Measurements from ENCODE around the gene PHF2. TPM values are rescaled to one million over a fixed set of nuclear protein-coding genes. Genes with fewer than 3 reads are reported as not detected.

The PHF2 gene
- total and polyA plus RNA-seq, 4 experiments from 2014 or later: 0.48 to 41.2 (median 21.0) TPM

DNA sequence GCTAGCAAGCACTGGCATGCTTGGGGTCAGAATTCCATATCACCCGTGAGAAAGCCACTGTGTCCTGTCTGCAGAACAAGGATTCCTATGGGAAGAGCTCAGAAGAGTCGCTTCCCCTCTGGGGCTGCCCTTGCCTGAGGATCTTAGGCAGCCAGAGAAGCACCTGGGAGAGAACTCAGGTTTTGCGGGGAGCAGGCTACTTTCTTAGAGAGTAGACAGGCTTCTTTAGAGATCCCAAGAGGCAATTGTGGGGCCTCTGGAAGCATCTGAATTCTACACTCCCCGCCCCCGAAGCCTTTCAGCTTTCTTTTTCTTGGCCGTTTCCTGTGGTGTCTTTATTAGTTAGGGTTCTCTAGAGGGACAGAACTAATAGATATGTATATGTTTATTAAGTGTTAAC is 40.9 kb downstream of the PHF2 start:
- Mint-ChIP-seq H3K4me1 (peaks cover 15 to 30% (median 24%) of the 10 kb centered on the region in 4 donors), H3K27ac (no peak overlapping the region), H3K4me3 (no peak overlapping the region), H3K9me3 (no peaks in the 10 kb centered on the region), H3K36me3 (peaks cover 1 to 2% of the 10 kb centered on the region in 2 donors), H3K27me3 (no peaks in the 10 kb centered on the region)
- no peaks in the 10 kb centered on the region for H3K9me3 ChIP-seq (ENCODE audit: control insufficient read depth in 1 of 2, low read length in 2 of 2)
- no peaks in the 10 kb centered on the region for H3K36me3 ChIP-seq (ENCODE audit: insufficient read depth, low read length)
- no peak overlapping the region for H3K4me3 ChIP-seq (ENCODE audit: low read length in 2 of 2)
- H3K27ac ChIP-seq (ENCODE audit: low read depth, low read length): no peak overlapping the region
- H3K4me1 ChIP-seq (ENCODE audit: insufficient read depth, low read length): peaks cover 13% of the 10 kb centered on the region
- CTCF ChIA-PET (ENCODE audit: partially characterized antibody): no interaction called here
- POLR2A ChIA-PET (ENCODE audit: partially characterized antibody): no interaction called here
- no peak for DNase-seq
- intact Hi-C loops (cut with micrococcal nuclease): no loop called here
- H3K27me3 ChIP-seq (ENCODE audit: insufficient read depth, low read length): no peaks in the 10 kb centered on the region

DNA sequence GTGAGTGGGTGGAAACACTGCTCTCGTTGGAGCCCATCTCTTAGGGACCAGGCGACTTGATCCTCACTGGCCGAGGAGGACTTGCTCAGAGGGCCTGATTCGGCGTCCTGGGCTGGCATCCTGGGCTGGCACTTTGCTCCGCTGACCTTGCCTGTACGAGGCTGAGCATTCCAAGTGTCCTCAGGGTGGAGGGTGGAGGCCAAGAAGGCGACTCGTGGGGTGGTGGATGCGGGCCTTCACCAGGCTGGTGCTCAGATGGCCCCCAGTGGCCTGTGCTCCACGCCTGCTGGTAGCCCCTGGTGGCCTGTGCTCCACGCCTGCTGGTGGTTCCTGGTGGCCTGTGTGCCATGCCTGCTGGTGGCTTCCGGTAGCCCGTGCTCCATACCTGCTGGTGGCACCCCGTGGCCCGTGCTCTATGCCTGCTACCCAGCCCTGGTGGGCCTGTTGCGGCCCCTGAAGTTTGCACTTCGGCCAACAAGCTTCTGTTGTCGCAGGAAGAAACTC is 42.9 kb downstream of the PHF2 start:
- no peaks in the 10 kb centered on the region for H3K36me3 ChIP-seq (ENCODE audit: insufficient read depth, low read length)
- no peak overlapping the region for H3K27ac ChIP-seq (ENCODE audit: low read depth, low read length)
- H3K27me3 Mint-ChIP-seq: no peaks in the 10 kb centered on the region
- H3K4me1 Mint-ChIP-seq: peaks cover 17 to 32% (median 24%) of the 10 kb centered on the region in 4 donors
- no peak overlapping the region for H3K4me3 Mint-ChIP-seq
- H3K36me3 Mint-ChIP-seq: peaks cover 2 to 6% of the 10 kb centered on the region in 2 donors
- ChIA-PET CTCF (ENCODE audit: partially characterized antibody) (no interaction called here), POLR2A (ENCODE audit: partially characterized antibody) (no interaction called here)
- no peaks in the 10 kb centered on the region for H3K9me3 Mint-ChIP-seq
- DNase-seq: no peak
- H3K27ac Mint-ChIP-seq: no peak overlapping the region
- H3K9me3 ChIP-seq (ENCODE audit: control insufficient read depth in 1 of 2, low read length in 2 of 2): no peaks in the 10 kb centered on the region
- H3K4me3 ChIP-seq (ENCODE audit: low read length in 2 of 2): no peak overlapping the region
- H3K27me3 ChIP-seq (ENCODE audit: insufficient read depth, low read length): no peaks in the 10 kb centered on the region
- peaks cover 6% of the 10 kb centered on the region for H3K4me1 ChIP-seq (ENCODE audit: insufficient read depth, low read length)
- intact Hi-C loops (cut with micrococcal nuclease): no loop called here

DNA sequence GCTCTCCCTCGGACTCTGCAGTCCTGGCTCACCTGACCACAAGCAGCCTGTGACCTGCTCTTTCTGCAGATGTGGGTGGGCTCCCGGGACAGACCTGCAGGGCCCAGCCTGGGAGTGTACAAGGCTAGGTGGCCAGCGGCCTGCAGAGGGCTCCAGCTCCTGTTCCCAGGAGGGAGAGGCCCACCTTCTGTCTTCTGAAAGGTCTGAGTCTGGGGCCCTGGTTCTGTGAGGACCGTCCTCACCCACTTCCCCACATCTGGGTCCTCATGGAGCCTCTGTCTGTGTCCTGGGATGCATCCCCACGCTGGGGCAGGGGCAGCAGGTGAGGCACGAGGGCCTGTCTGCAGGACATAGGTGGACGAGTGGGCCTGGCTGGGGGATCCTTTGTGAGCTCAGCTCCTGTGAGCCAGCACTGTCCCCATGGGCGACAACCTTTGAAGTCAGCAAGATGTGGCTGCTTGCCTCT is 43.7 kb downstream of the PHF2 start:
- H3K9me3 Mint-ChIP-seq: no peaks in the 10 kb centered on the region
- H3K9me3 ChIP-seq (ENCODE audit: control insufficient read depth in 1 of 2, low read length in 2 of 2): no peaks in the 10 kb centered on the region
- no peaks in the 10 kb centered on the region for H3K27me3 ChIP-seq (ENCODE audit: insufficient read depth, low read length)
- CTCF ChIA-PET (ENCODE audit: partially characterized antibody): no interaction called here
- no peak overlapping the region for H3K4me3 Mint-ChIP-seq
- H3K27me3 Mint-ChIP-seq: no peaks in the 10 kb centered on the region
- H3K4me1 ChIP-seq (ENCODE audit: insufficient read depth, low read length): peaks cover 6% of the 10 kb centered on the region
- no peak for DNase-seq
- H3K4me3 ChIP-seq (ENCODE audit: low read length in 2 of 2): no peak overlapping the region
- H3K27ac Mint-ChIP-seq: no peak overlapping the region
- H3K27ac ChIP-seq (ENCODE audit: low read depth, low read length): no peak overlapping the region
- peaks cover 17 to 32% (median 24%) of the 10 kb centered on the region in 4 donors for H3K4me1 Mint-ChIP-seq
- intact Hi-C loops (cut with micrococcal nuclease): no loop called here
- no peaks in the 10 kb centered on the region for H3K36me3 ChIP-seq (ENCODE audit: insufficient read depth, low read length)
- POLR2A ChIA-PET (ENCODE audit: partially characterized antibody): no interaction called here
- peaks cover 2 to 6% of the 10 kb centered on the region in 2 donors for H3K36me3 Mint-ChIP-seq

- intact Hi-C loops (cut with micrococcal nuclease): no loop called here
- Mint-ChIP-seq H3K36me3 (peaks cover 1 to 7% of the 10 kb centered on the region in 2 donors), H3K27ac (no peak overlapping the region), H3K27me3 (no peaks in the 10 kb centered on the region), H3K4me3 (no peak overlapping the region), H3K9me3 (peaks cover 0 to 2% (median 0%) of the 10 kb centered on the region in 8 donors), H3K4me1 (peaks cover 17 to 30% (median 22%) of the 10 kb centered on the region in 4 donors)
- DNase-seq: no peak
- Histone ChIP-seq H3K4me3 (ENCODE audit: low read length in 2 of 2) (no peak overlapping the region), H3K9me3 (ENCODE audit: control insufficient read depth in 1 of 2, low read length in 2 of 2) (no peaks in the 10 kb centered on the region), H3K27ac (ENCODE audit: low read depth, low read length) (no peak overlapping the region), H3K36me3 (ENCODE audit: insufficient read depth, low read length) (no peaks in the 10 kb centered on the region), H3K4me1 (ENCODE audit: insufficient read depth, low read length) (peaks cover 6% of the 10 kb centered on the region), H3K27me3 (ENCODE audit: insufficient read depth, low read length) (no peaks in the 10 kb centered on the region)
- ChIA-PET POLR2A (ENCODE audit: partially characterized antibody) (no interaction called here), CTCF (ENCODE audit: partially characterized antibody) (no interaction called here)
Measured at GRCh38 chr9:93620881-93621820, 44.8 kb downstream of the PHF2 start.

DNA sequence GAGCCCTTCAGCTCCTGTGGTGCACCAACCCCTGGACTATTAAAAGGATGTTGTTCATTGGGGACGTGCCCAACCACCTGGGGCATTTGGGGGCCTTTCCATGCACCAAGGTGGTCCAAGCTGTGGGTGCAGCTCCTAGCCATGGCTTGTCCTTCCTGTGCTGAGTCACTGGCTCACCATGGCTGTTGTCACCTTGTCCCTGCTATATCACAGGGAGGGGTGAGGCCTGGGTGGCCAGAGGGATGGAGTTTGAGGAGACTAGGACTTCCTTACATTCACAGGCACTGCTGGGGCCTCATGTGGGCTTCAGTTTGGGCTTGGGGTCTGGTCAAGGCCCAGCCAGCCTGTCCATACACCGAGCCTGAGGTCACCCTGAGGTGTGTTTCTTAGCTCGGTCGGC is 45.5 kb downstream of the PHF2 start:
- H3K4me3 Mint-ChIP-seq: no peak overlapping the region
- no peak overlapping the region for H3K27ac ChIP-seq (ENCODE audit: low read depth, low read length)

DNA sequence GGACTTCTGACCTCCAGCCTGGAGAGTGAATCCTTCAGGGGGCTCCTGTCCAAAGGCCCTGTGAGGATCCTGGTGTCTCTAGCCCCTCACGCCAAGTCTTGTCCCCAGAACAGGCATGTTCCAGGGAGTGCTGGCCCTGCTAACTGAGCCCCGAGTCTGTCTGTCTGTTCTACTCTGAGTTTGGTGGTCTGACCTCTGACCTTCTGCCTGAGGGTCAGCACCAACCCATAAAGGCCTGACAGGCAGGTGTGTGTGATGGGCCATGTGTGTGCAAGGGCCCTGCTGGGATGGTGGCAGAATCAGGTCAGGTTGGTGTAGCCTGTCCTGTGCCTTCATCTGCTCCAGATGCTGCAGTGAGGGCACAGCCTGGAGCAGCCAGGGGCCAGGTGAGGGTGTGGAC is 46.3 kb downstream of the PHF2 start:
- Histone ChIP-seq H3K9me3 (ENCODE audit: control insufficient read depth in 1 of 2, low read length in 2 of 2) (peaks cover 0 to 2% of the 10 kb centered on the region in 2 donors), H3K27me3 (ENCODE audit: insufficient read depth, low read length) (no peaks in the 10 kb centered on the region), H3K36me3 (ENCODE audit: insufficient read depth, low read length) (no peaks in the 10 kb centered on the region), H3K4me1 (ENCODE audit: insufficient read depth, low read length) (peaks cover 6% of the 10 kb centered on the region), H3K4me3 (ENCODE audit: low read length in 2 of 2) (no peak overlapping the region), H3K27ac (ENCODE audit: low read depth, low read length) (no peak overlapping the region)
- H3K36me3 Mint-ChIP-seq: peaks cover 7 to 13% of the 10 kb centered on the region in 2 donors
- peaks cover 17 to 30% (median 22%) of the 10 kb centered on the region in 4 donors for H3K4me1 Mint-ChIP-seq
- ChIA-PET POLR2A (ENCODE audit: partially characterized antibody) (no interaction called here), CTCF (ENCODE audit: partially characterized antibody) (no interaction called here)
- intact Hi-C loops (cut with micrococcal nuclease): no loop called here
- H3K4me3 Mint-ChIP-seq: no peak overlapping the region
- DNase-seq: no peak
- H3K27me3 Mint-ChIP-seq: no peaks in the 10 kb centered on the region
- peaks cover 0 to 17% (median 3%) of the 10 kb centered on the region in 8 donors for H3K9me3 Mint-ChIP-seq
- peak overlapping the region in 3 of 7 donors; percentile 33 to 68 (median 39) for H3K27ac Mint-ChIP-seq

More for the DNA sequence above, 45.5 kb downstream of the PHF2 start:
- Histone ChIP-seq H3K27me3 (ENCODE audit: insufficient read depth, low read length) (no peaks in the 10 kb centered on the region), H3K36me3 (ENCODE audit: insufficient read depth, low read length) (no peaks in the 10 kb centered on the region), H3K4me3 (ENCODE audit: low read length in 2 of 2) (no peak overlapping the region), H3K9me3 (ENCODE audit: control insufficient read depth in 1 of 2, low read length in 2 of 2) (no peaks in the 10 kb centered on the region), H3K4me1 (ENCODE audit: insufficient read depth, low read length) (peaks cover 6% of the 10 kb centered on the region)
- CTCF ChIA-PET (ENCODE audit: partially characterized antibody): no interaction called here
- POLR2A ChIA-PET (ENCODE audit: partially characterized antibody): no interaction called here
- intact Hi-C loops (cut with micrococcal nuclease): no loop called here
- Mint-ChIP-seq H3K27ac (peak overlapping the region in 1 of 7 donors; percentile 38), H3K9me3 (peaks cover 0 to 9% (median 0%) of the 10 kb centered on the region in 8 donors), H3K36me3 (peaks cover 4 to 9% of the 10 kb centered on the region in 2 donors), H3K4me1 (peaks cover 18 to 30% (median 23%) of the 10 kb centered on the region in 4 donors), H3K27me3 (no peaks in the 10 kb centered on the region)
- no peak for DNase-seq

GRCh38 chr9:93623753-93624152 is 47.4 kb downstream of the PHF2 start:
- DNase-seq: no peak
- no peak overlapping the region for H3K27ac ChIP-seq (ENCODE audit: low read depth, low read length)

More at GRCh38 chr9:93623753-93624152, 47.4 kb downstream of the PHF2 start:
- Mint-ChIP-seq H3K36me3 (peaks cover 14 to 24% of the 10 kb centered on the region in 2 donors), H3K27me3 (no peaks in the 10 kb centered on the region), H3K9me3 (peaks cover 0 to 22% (median 11%) of the 10 kb centered on the region in 8 donors), H3K4me3 (no peak overlapping the region), H3K27ac (peak overlapping the region in 2 of 7 donors; percentile 33 to 67), H3K4me1 (peaks cover 10 to 21% (median 14%) of the 10 kb centered on the region in 4 donors)
- Histone ChIP-seq H3K36me3 (ENCODE audit: insufficient read depth, low read length) (no peaks in the 10 kb centered on the region), H3K9me3 (ENCODE audit: control insufficient read depth in 1 of 2, low read length in 2 of 2) (peaks cover 0 to 3% of the 10 kb centered on the region in 2 donors), H3K4me3 (ENCODE audit: low read length in 2 of 2) (no peak overlapping the region), H3K4me1 (ENCODE audit: insufficient read depth, low read length) (no peaks in the 10 kb centered on the region), H3K27me3 (ENCODE audit: insufficient read depth, low read length) (no peaks in the 10 kb centered on the region)
- CTCF ChIA-PET (ENCODE audit: partially characterized antibody): no interaction called here
- POLR2A ChIA-PET (ENCODE audit: partially characterized antibody): no interaction called here
- intact Hi-C loops (cut with micrococcal nuclease): no loop called here

Data from CD4-positive, alpha-beta memory T cell (primary cell).